Sciatic nerve (tissue), 2 donors: ENCODE measurements around the gene TRPC6. TPM values are rescaled to one million over a fixed set of nuclear protein-coding genes. Genes with fewer than 3 reads are reported as not detected.
"Not testable (repeated sequence)": the region's sequence is repeated elsewhere in the genome, so short reads cannot be mapped to it uniquely, and the experiment has no call there.

ENCODE experiments used
- ATAC-seq: fragments of 200-7000 bp; cut with Tn5 transposase; one replicate; pipeline ENCODE4 v1.9.1; 2020; ENCODE audit warnings: mild to moderate bottlenecking, moderate library complexity
- DNase-seq: peaks from one replicate; pipeline ENCODE4 v3.0.0-alpha.2; 2020; ENCODE audit warnings: low spot score
- intact Hi-C: fragments of 100-400 bp; cut with DNase I; formaldehyde crosslinking; loops from one replicate; pipeline ENCODE4 v1.14.2; 2022
- total RNA-seq: library from RNA; stranded (reverse); fragmentation: NEBNext Ultra II Directional; extraction: Animal tissue kit (Norgen Biotek cat#: 25700); gene quantifications from one replicate; pipeline ENCODE4 v1.2.1, GENCODE V29; 2021
- donor health status: DM: no; HTN: no; CAD: no.
- donor health status: DM: no; HTN: no; CAD: no.

TRPC6 gene
- total RNA-seq, 1 donor from 2014 or later: 3.3 TPM

DNA sequence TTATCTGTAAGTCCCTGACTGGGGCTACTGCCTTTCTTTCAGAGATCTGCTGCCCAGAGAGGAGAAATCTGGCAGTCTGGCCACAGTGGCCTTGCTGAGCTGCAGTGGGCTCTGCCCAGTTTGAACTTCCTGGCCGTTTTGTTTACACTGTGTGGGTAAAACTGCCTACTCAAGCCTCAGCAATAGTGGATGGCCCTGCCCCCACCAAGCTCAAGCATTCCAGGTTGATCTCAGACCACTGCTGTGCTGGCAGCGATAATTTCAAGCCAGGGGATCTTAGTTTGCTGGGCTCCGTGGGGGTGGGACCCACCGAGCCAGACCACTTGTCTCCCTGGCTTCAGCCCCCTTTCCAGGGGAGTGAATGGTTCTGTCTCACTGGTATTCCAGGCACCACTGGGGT lies 117.5 kb downstream of the TRPC6 start:
- no peak for ATAC-seq
- intact Hi-C loops: no loop called here
- no peak for DNase-seq

DNA sequence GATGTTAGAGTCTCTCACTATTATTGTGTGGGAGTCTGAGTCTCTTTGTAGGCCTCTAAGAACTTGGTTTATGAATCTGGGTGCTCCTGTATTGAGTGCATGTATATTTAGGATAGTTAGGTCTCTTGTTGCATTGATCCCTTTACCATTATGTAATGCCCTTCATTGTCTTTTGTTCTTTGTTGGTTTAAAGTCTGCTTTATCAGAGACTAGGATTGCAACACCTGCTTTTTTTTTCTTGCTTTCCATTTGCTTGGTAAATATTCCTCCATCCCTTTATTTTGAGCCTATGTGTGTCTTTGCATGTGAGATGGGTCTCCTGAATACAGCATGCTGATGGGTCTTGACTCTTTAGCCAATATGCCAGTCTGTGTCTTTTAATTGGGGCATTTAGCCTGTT lies 119.4 kb downstream of the TRPC6 start:
- DNase-seq, ATAC-seq, intact Hi-C loops: not testable (repeated sequence)

DNA sequence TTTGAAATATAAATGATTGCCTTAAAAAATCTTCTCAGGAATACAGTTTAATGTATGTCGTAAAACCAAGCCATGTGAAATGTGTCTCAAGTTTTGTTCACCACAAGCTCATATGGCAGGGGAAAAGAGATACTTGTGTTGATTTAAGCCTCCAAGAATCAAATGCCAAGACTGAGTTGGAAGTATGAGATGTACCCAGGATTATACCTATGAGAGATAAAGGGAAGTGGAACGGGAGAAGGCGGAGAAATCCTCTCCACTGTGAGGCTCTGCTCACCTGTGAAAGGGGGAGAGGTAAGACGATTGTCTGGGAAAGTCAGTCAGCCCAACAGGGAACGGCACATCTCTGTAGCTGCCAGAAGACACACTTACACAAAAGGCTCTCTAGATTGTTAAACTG lies 124.8 kb downstream of the TRPC6 start:
- ATAC-seq (no peak), DNase-seq (no peak)
- intact Hi-C loops: no loop called here

DNA sequence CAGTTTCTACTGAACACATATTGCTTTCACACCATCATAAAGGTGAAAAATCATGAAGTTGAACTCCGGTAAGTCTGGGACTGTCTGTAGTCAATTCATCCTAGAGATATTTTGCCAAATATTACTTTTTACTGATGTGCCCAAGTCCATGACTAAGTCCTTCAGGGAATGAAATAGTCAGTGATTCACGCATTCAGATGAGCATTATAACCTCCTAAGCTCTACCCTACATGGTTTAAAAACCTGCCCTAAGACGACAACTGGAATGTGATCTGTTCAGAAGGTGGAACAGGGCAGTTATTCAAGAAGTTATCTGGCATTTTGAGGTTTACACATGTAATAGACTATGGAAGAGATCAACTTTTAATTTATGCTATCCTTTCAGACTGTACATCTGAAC lies 125.6 kb downstream of the TRPC6 start:
- no peak for DNase-seq
- no peak for ATAC-seq
- intact Hi-C loops: no loop called here

DNA sequence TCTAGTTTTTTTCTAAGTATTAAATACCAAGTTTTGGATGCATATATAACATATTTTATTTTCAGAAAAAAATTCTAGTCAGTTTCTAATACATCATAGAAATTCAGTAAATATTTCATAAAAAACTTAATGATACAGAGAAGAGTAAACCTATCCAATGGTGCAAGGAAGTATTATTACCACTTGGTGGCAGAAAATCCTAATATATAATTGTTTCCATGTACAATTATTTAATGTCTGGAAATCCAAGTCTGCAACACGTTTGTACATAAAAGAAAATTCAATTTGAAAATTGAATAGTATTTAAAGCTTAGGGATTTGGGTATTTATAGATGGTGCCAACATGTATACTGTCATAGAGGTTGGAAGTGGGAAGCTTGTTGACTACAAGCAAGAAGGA lies 127.0 kb downstream of the TRPC6 start:
- no peak for DNase-seq
- intact Hi-C loops: no loop called here
- ATAC-seq: no peak

DNA sequence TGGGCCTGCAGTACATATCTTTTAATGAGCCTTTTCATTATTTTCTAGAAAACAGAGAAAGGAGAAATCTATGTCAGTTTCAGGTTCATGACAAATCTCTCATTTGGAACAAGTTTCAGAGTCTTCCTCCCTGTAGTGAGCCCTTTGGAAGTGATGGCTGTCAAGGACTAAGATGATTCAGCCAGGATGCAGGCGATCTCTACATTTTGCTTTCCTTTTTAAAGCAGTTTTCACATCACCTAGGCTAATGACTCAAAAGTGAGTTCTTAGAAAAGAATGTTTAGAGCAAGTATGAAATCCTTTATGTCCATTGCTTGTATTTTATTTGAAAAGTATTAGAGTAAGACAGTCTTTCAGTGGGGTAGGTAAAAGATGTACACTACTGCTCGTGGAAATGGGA lies 130.1 kb downstream of the TRPC6 start:
- DNase-seq: no peak
- no peak for ATAC-seq
- intact Hi-C loops: no loop called here

DNA sequence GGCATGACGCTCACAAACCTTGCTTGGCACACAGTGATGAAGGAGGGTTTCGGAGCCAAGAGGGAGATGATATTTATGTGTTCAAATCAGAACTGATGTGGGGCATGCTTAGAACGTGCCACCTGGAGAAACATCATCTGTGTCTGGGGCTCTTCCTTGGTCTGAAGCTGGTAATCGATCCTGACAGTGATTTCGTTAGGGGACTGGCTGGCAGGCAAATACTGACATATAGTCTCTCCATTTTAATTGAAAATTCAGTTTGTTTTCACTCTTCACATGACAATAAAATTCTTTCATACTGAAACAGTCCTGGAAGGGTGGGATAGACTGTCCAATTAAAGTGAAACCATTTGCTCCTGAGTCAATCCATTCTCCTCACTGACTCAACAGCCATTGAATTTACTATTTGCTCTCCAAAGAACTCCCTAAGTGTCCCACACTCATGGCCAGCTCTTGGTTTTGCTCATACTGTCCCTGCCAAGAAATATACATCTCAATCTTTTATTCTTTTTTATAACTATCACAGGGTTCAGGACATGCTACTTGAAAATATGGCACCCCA lies 134.8 kb downstream of the TRPC6 start:
- DNase-seq (no peak), ATAC-seq (no peak)
- intact Hi-C loops: no loop called here

DNA sequence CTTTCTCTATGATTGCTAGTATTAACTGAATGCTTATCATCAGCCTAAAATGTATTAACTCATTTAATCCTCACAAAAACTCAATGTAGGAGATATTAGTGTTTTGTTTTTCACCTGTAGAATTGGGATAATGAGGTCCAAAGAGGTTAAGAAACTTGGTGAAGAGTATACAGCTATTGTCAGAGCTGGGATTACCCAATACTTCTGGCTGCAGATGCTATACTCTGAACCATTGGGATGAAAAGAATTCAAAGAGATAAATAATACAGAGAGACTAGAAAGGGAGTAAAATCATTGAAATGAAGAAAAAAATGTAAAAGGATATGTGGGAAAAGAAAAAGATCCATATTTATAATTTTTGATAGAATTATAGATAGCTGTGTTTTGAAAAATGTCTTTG lies 137.1 kb downstream of the TRPC6 start:
- intact Hi-C loops: no loop called here
- DNase-seq: no peak
- ATAC-seq: no peak

DNA sequence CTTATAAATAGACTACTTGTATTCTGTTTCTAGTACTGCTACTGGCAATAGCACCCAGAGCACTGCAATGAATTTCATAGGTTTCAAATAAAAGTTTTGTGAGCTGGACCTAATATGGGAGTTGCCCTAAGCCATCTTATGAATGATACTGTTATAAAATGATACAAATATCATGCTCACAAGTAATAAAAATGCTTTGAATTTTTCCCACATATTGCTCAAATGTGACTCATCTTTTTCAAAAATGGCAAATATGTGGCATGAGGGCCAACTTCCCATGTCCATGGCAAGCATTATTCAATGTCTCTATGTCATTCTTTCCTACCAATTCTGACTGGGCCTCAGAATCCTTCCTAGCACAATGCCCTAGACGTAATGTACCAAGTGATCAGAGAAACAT lies 137.6 kb downstream of the TRPC6 start:
- ATAC-seq (no peak), DNase-seq (no peak)
- intact Hi-C loops: no loop called here

DNA sequence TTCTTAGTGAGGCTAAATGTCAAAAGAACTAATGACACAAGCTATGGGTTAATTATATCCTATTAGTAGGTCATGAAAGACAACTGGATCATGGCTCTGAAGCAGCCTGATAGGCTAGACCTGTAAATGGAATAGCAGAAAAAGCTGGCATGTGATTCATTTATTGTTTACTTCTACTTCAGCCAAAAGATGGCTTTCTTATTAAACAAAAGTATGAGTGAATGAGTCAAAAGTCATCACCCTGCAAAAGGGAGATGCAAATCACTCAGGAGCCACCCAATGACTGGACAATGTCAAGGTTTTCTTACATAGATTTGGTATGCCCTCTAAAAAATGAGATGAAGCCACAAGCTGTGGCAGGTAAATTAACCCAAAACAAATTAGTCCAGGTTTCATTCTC lies 138.0 kb downstream of the TRPC6 start:
- DNase-seq (no peak), ATAC-seq (no peak)
- intact Hi-C loops: no loop called here

DNA sequence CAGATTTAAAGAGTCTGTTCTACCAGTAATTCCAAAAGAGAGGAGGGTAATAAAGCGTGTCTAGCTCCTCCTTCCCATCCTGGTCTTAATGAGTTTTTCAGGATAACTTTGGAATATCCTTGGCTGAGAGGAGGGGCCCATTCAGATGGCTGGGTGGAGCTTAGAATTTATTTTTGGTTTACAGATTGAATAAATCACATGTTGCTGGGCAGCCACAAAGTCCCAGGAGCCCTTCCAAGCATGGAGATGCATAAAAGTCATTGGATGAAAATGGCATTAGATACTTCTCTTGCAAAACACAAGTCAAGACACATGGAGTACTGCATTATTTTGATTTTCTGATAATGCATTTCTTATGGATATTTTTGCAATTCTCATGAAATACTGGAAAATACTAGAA lies 139.0 kb downstream of the TRPC6 start:
- DNase-seq: no peak
- intact Hi-C loops: no loop called here
- no peak for ATAC-seq

DNA sequence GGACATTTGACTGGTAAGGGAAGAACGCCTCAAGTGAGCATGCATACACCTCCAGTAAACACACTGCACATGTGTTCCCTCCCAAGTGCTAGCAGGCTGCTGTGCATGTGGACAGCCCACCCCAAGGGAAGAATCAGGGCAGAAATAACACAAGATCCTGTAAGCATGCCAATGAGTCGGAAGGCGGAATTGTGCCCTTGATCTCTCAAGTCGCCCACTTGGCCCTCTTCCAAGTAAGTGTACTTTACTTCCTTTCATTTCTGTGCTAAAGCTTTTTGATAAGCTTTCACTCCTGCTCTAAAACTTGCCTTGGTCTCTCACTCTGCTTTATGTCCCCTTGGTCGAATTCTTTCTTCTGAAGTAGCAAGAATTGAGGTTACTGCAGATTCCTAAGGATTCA lies 139.6 kb downstream of the TRPC6 start:
- DNase-seq (no peak), ATAC-seq (no peak)

DNA sequence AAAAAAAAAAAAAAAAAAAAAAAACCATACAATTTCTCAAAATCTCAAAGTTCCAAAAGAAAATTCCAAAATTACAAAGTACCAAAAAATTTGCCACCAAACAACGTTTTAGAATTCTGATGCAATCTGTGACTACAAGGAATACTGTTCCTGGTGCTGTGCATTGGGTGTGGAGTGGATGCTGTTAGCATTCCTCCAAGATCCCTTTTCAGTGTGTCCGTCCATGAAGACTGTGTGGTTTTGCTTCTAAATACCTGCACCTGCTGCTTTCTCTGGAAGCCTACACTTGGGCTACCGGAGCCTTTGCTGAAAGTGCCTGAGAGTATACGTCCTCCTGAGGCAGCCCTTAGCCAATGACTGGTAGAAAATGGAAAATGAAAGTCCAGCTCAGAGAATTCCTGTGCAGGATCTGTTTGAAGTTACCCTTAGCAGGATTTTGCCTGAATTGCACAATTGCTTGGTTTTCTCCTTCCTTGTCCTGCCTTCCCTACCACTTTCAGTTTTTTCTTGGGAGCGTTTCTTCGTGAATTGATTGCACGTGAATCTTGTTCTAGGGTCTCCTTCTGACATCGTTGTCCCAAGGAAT lies 140.8 kb downstream of the TRPC6 start:
- intact Hi-C loops: no loop called here
- DNase-seq (no peak), ATAC-seq (no peak)

More for the DNA sequence above, 139.6 kb downstream of the TRPC6 start:
- intact Hi-C loops: no loop called here

DNA sequence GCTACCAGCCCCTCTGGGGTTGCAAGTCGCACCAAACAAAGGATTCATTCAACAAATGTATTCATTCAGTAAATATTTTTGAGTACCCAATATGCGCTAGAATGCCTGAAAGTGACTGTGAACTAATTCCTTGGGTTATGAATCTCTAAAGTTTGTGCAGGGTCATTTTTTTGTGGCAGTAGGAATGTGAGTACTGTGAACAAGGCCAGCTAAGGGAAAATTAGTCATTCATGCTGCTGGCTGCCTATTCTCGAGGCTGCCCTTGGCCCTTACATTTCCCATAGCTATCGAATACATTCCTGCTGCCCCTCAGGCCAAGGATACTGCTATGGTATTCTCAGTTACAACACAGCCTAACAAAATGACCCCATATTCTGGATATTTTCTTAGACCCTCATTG lies 141.6 kb downstream of the TRPC6 start:
- ATAC-seq: peak; percentile 38
- no peak for DNase-seq
- intact Hi-C loops: no loop called here

DNA sequence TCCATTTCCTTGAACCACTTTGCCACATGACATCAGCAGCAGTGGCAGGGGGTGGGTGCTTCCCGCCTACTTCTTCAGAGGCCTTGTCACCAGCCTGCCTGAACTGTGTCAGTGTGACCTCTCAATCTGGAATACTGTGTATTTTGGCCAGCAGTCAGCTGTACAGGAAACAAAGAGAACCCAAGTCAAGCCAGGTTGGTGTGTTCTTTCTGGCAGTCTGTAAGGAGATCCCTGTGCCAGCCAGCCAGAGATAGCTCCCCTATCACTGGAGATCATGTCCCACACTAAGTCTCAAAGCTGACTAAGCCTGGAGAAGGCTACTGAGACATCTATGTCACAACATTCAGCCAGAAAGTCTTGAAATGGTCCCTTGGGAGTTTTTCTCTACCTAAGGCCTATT lies 142.1 kb downstream of the TRPC6 start:
- intact Hi-C loops: no loop called here
- peak; percentile 37 for ATAC-seq
- no peak for DNase-seq

DNA sequence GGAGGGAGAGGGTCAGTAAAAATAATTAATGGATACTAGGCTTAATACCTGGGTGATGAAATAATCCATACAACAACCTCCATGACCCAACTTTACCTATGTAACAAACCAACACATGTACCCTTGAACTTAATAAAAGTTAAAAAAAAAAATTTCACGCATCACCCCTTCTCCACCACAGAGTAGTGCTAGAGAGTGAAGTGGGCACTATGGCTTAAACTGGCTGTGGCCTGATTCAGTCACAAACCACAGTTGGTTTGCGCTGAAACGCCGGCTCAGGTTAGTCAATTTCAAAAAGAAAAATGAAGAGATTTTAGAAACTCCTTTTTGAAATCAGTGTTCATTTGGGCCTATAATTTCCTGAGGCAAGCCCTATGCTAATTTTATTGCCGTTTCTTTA lies 144.3 kb downstream of the TRPC6 start:
- DNase-seq: no peak
- ATAC-seq: no peak
- intact Hi-C loops: no loop called here

DNA sequence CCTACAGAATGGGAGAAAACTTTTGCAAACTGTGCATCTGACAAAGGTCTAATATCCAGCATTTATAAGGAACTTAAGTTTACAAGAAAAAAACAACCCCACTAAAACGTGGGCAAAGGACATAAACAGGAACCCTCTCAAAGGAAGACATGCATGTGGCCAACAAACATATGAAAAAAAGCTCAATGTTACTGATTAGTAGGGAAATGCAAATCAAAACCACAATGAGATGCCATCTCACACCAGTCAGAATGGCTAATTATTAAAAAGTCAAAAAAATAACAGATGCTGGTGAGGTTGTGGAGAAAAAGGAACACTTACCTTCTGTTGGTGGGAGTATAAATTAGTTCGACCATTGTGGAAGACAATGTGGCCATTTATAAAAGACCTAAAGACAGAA lies 145.1 kb downstream of the TRPC6 start:
- intact Hi-C loops, ATAC-seq, DNase-seq: not testable (repeated sequence)

DNA sequence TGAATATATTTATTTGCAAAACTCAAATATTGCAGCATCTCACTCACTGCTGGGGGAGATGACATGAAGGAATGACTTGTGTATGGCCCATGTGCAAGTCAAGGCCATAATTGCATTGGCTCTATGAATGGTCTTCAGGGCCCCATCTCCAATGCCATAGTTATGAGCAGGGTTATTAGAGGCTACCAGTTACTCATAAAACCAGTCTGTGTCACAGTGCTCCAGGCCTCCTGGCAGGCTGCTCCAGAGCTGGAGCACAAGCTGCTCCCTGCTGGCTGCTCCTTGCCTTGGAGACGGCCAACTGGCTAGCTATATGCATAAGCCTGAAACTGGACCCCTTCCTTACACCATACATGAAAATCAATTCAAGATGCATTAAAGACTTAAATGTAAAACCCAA lies 145.7 kb downstream of the TRPC6 start:
- intact Hi-C loops: no loop called here
- ATAC-seq (no peak), DNase-seq (no peak)

DNA sequence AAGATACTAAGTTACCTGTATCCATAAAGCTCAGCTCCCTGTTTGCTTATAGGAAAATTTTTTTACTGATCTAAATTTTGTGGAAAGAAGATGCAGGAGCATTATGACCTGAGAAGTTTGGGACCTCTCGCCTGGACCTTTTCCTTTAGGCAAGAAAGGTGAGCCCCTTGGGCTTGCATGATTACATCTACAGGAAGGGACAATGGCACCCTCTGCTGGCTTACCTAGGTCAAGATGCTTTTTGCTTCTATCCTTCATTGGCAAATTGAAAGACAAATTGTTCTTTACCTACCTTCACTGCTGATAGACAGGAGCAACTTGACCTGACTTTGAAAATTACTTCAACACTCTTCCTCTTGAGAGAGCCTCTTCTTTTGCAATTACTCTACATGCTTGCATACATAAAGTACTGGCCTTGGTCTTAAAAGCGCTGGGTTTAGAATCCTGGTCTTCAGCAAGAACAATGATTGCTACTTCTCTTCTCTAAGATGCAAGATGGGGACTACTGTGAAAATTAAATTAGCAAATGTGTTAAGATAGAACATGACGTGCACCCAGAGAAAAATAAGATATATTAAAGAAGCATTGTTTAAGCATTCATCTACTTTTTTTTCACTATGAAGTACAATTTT lies 147.2 kb downstream of the TRPC6 start:
- intact Hi-C loops: no loop called here
- ATAC-seq: peak; percentile 42
- DNase-seq: peak; percentile 69

DNA sequence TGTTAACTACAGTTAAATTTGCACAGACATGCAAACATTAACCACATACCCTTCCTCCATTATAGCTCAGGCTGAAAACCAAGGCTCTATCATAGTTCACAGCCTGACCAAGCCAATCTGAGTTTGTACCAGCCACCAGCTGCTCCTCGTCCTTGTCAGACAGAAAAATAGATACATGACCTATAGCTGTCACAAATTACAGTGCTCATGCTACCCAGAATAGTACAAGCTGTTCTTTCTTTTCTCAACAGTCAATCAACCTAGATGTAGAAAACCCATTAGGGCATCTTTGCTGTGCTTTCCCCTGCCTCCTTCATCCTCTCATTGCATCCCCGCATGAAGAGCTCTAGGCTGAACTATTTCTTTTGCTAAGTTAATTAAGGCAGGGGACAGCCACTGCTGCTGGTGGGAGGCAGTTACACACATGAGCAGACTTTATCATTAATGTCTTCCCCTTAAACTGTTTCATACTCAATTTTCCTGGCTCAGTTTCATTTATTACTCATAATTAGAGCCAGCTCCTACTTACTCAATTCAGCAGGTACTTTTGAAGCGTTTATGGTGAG lies 148.3 kb downstream of the TRPC6 start:
- intact Hi-C loops: no loop called here
- no peak for DNase-seq
- no peak for ATAC-seq
